ENCODE data around the gene COL4A1. TPM values are rescaled to one million over a fixed set of nuclear protein-coding genes. Genes with fewer than 3 reads are reported as not detected.

COL4A1 gene
- polyA plus RNA-seq, 2 of the 4 experiments (the other 2 are of a cell fraction): 23.8 to 71.3 TPM

GRCh38 chr13:110128546-110128945, 178.4 kb downstream of the COL4A1 start:
- Histone ChIP-seq H3K4me1 (peaks cover 28% of the 10 kb centered on the region), H3K27ac (no peak overlapping the region), H3K9me3 (no peaks in the 10 kb centered on the region), H3K4me2 (no peak overlapping the region), H3K4me3 (no peak overlapping the region)
- no peak for TF ChIP-seq NR3C1 (IDR thresholded peaks at IDR 0.05)
- no peak for TF ChIP-seq BHLHE40 (IDR thresholded peaks at IDR 0.05; ENCODE audit: low read depth, low read length)
- TF ChIP-seq, protein P1, sequence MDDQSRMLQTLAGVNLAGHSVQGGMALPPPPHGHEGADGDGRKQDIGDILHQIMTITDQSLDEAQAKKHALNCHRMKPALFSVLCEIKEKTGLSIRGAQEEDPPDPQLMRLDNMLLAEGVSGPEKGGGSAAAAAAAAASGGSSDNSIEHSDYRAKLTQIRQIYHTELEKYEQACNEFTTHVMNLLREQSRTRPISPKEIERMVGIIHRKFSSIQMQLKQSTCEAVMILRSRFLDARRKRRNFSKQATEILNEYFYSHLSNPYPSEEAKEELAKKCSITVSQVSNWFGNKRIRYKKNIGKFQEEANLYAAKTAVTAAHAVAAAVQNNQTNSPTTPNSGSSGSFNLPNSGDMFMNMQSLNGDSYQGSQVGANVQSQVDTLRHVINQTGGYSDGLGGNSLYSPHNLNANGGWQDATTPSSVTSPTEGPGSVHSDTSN (IDR thresholded peaks at IDR 0.05): no peak
- no peak for TF ChIP-seq SMC3 (IDR thresholded peaks at IDR 0.05)
- no peak for TF ChIP-seq CBX2 (IDR thresholded peaks at IDR 0.05; ENCODE audit: borderline replicate concordance, low read depth)
- ChIA-PET POLR2A (no interaction called here), CTCF (interaction anchor here (0.7 to 1.5 kb wide), 3 partner anchors 10 to 320 kb away, joined by 3 to 4 read pairs (median 3); no protein-coding TSS in a partner anchor)
- ATAC-seq (no peak), FAIRE-seq (no peak), DNase-seq (ENCODE audit: low read depth in 1 of 2, low spot score in 1 of 2) (no peak)
- WGBS (ENCODE audit: missing lambda C conversion rate): 76% methylated on average over 8 of the region's 8 CpGs

- 36% methylated on average over 6 of the region's 6 CpGs for WGBS (ENCODE audit: missing lambda C conversion rate)
- peaks cover 28% of the 10 kb centered on the region for H3K4me1 ChIP-seq
- H3K27ac ChIP-seq: peak overlapping the region; percentile 60 to 77; a peak in 3 of 6 replicates
- CTCF ChIA-PET: interaction anchor here (0.7 to 1.7 kb wide), 3 partner anchors 9 to 320 kb away, joined by 3 to 6 read pairs (median 4); no protein-coding TSS in a partner anchor
- TF ChIP-seq POLR2A (IDR thresholded peaks at IDR 0.05; ENCODE audit: low read length) (no peak), NR3C1 (IDR thresholded peaks at IDR 0.05) (no peak), HOXB13 (CRISPR knock-in tag; IDR thresholded peaks at IDR 0.05; ENCODE audit: low read depth) (no peak), SREBF2 (IDR thresholded peaks at IDR 0.05) (no peak), HDAC2 (IDR thresholded peaks at IDR 0.05) (no peak), ATOH8 (CRISPR knock-in tag; IDR thresholded peaks at IDR 0.05; ENCODE audit: low read depth) (no peak), KDM5A (IDR thresholded peaks at IDR 0.05) (no peak), HES2 (IDR thresholded peaks at IDR 0.05) (no peak), RARB (CRISPR knock-in tag; IDR thresholded peaks at IDR 0.05) (no peak), RCOR1 (IDR thresholded peaks at IDR 0.05; ENCODE audit: low read depth, low read length) (no peak), FOSL2 (IDR thresholded peaks at IDR 0.05) (no peak), FOSL2 (CRISPR knock-in tag; IDR thresholded peaks at IDR 0.05) (no peak), HOXB5 (CRISPR knock-in tag; IDR thresholded peaks at IDR 0.05) (no peak), BHLHE40 (IDR thresholded peaks at IDR 0.05; ENCODE audit: low read depth, low read length) (no peak), HEYL (CRISPR knock-in tag; IDR thresholded peaks at IDR 0.05) (no peak), EHF (CRISPR knock-in tag; IDR thresholded peaks at IDR 0.05) (no peak)
- TF ChIP-seq, protein P2, sequence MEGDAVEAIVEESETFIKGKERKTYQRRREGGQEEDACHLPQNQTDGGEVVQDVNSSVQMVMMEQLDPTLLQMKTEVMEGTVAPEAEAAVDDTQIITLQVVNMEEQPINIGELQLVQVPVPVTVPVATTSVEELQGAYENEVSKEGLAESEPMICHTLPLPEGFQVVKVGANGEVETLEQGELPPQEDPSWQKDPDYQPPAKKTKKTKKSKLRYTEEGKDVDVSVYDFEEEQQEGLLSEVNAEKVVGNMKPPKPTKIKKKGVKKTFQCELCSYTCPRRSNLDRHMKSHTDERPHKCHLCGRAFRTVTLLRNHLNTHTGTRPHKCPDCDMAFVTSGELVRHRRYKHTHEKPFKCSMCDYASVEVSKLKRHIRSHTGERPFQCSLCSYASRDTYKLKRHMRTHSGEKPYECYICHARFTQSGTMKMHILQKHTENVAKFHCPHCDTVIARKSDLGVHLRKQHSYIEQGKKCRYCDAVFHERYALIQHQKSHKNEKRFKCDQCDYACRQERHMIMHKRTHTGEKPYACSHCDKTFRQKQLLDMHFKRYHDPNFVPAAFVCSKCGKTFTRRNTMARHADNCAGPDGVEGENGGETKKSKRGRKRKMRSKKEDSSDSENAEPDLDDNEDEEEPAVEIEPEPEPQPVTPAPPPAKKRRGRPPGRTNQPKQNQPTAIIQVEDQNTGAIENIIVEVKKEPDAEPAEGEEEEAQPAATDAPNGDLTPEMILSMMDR (IDR thresholded peaks at IDR 0.05): no peak
- ATAC-seq (no peak), FAIRE-seq (no peak), DNase-seq (ENCODE audit: low read depth in 1 of 2, low spot score in 1 of 2) (no peak)
- H3K4me3 ChIP-seq: no peak overlapping the region
- H3K4me2 ChIP-seq: peak overlapping the region; percentile 34; the same call in 1 of the 3 replicates
- POLR2A ChIA-PET: no interaction called here
- H3K9me3 ChIP-seq: no peaks in the 10 kb centered on the region
These were observed 178.9 kb downstream of the COL4A1 start for GRCh38 chr13:110127986-110128511.

DNA sequence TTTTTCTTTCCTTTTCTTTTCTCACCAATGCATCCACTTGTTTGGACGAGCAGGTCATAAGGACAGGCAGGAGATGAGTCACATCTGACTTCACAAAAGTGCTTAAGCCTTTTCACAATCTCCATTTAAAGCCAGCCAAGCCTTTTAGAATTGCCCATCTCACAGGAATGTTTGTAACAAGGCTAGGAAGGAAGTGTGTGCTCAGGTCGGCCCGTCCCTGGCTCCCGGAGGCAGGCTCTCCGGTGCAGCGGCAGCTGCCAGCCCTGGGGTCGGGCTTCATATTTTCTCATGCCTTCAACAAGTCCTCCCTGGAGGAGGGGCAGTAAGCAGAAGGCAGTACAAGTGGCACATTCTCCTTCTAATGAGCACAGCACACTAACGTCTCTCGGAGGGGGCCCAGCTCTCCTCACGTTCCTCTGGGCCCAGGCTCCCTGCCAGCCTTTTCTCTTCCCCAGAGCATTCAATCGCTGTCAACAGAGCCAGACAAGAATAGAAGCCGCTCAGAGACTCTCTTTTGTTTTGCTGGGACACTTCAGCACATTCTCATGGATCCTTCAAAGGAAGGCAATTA, 180.5 kb downstream of the COL4A1 start:
- peak overlapping the region; percentile 77 to 89 for H3K27ac ChIP-seq
- no peak overlapping the region for H3K4me3 ChIP-seq
- no peaks in the 10 kb centered on the region for H3K9me3 ChIP-seq
- 13% methylated on average over 11 of the region's 12 CpGs for WGBS (ENCODE audit: missing lambda C conversion rate)
- ChIA-PET CTCF (interaction anchor here (1.2 to 1.7 kb wide), 2 partner anchors 11 to 1046 kb away, joined by 3 to 6 read pairs; no protein-coding TSS in a partner anchor), POLR2A (no interaction called here)
- peak overlapping the region; percentile 67 for H3K4me2 ChIP-seq
- TF ChIP-seq ZSCAN20 (CRISPR knock-in tag; IDR thresholded peaks at IDR 0.05): no peak
- 0 out of 2 replicates have a peak, but pooled peaks have one; percentile 19 for TF ChIP-seq JUNB (IDR thresholded peaks at IDR 0.05)
- no peak for TF ChIP-seq NPAS2 (CRISPR knock-in tag; IDR thresholded peaks at IDR 0.05; ENCODE audit: borderline replicate concordance)
- TF ChIP-seq MAZ (IDR thresholded peaks at IDR 0.05; ENCODE audit: borderline replicate concordance, low read depth, low read length): no peak
- 0 out of 5 replicates have a peak, but pooled peaks of 1 of the 2 experiments have one; percentile 28 for TF ChIP-seq JUN (IDR thresholded peaks at IDR 0.05)
- TF ChIP-seq HEYL (CRISPR knock-in tag; IDR thresholded peaks at IDR 0.05): no peak
- TF ChIP-seq FOSL2 (IDR thresholded peaks at IDR 0.05): peak; percentile 36; the same call in 1 of the 2 replicates
- peak; percentile 78 for TF ChIP-seq FOSL2 (CRISPR knock-in tag; IDR thresholded peaks at IDR 0.05)
- no peak for TF ChIP-seq HOXA7 (CRISPR knock-in tag; IDR thresholded peaks at IDR 0.05)
- peaks cover 29% of the 10 kb centered on the region for H3K4me1 ChIP-seq
- ATAC-seq (peak; percentile 84 to 85), FAIRE-seq (no peak), DNase-seq (ENCODE audit: low read depth in 1 of 2, low spot score in 1 of 2) (peak in 1 of 2 experiments; percentile 76)

Data from A549 (cell line).